Liver (tissue), 9 donors: Measurements from ENCODE around the gene DNAJC22. TPM values are rescaled to one million over a fixed set of nuclear protein-coding genes. Genes with fewer than 3 reads are reported as not detected.
A peak's percentile ranks its signal among the peaks of the same experiment; 100 is the strongest.

Experiments used
- DNase-seq: peaks from one replicate; pipeline ENCODE4 v3.0.0-alpha.2; 2017; ENCODE audit warnings: low spot score
- H3K27ac ChIP-seq, 2 donors: one replicate each; pipeline ENCODE4 v1.7.0; 2013; ENCODE audit warnings: inconsistent platforms in 2 of 2, low read length in 2 of 2, control low read depth in 1 of 2, low read depth in 1 of 2, mild to moderate bottlenecking in 1 of 2
- H3K27me3 ChIP-seq, 4 donors: one replicate each; pipeline versions ENCODE4 v1.6.1 to v1.7.0; 2013; ENCODE audit warnings: low read length in 3 of 4, inconsistent platforms in 1 of 4, mild to moderate bottlenecking in 1 of 4, moderate library complexity in 1 of 4; ENCODE audit not compliant: control insufficient read depth in 4 of 4, insufficient read depth in 4 of 4
- H3K36me3 ChIP-seq, 4 donors: one replicate each; pipeline versions ENCODE4 v1.6.1 to v1.7.0; 2013; ENCODE audit warnings: low read length in 3 of 4, mild to moderate bottlenecking in 3 of 4, low read depth in 1 of 4, moderate library complexity in 1 of 4; ENCODE audit not compliant: control insufficient read depth in 4 of 4, insufficient read depth in 3 of 4
- H3K4me1 ChIP-seq, 4 donors: one replicate each; pipeline versions ENCODE4 v1.6.1 to v1.7.0; 2013; ENCODE audit warnings: low read length in 3 of 4, mild to moderate bottlenecking in 3 of 4, moderate library complexity in 1 of 4; ENCODE audit not compliant: control insufficient read depth in 4 of 4, insufficient read depth in 4 of 4
- H3K4me3 ChIP-seq, 3 donors: one replicate each; pipeline versions ENCODE4 v1.6.1 to v1.7.0; 2013; ENCODE audit warnings: low read length in 3 of 3, control low read depth in 1 of 3, low read depth in 1 of 3, mild to moderate bottlenecking in 1 of 3
- H3K9ac ChIP-seq, 2 donors: one replicate each; pipeline ENCODE4 v1.7.0; 2013; ENCODE audit warnings: low read length in 2 of 2, mild to moderate bottlenecking in 2 of 2, moderate library complexity in 2 of 2, control low read depth in 1 of 2, low read depth in 1 of 2
- H3K9me3 ChIP-seq, 4 donors: one replicate each; pipeline versions ENCODE4 v1.6.1 to v1.7.0; 2013; ENCODE audit warnings: low read length in 3 of 4; ENCODE audit not compliant: control insufficient read depth in 4 of 4
- FOXA1 ChIP-seq: IDR thresholded peaks from 2 replicates; pipeline ENCODE4 v1.6.1; 2016; ENCODE audit warnings: antibody characterized with exemption
- FOXA2 ChIP-seq: IDR thresholded peaks from 2 replicates; pipeline ENCODE4 v1.6.1; 2016; ENCODE audit warnings: antibody characterized with exemption
- HNF4G ChIP-seq: IDR thresholded peaks from 2 replicates; pipeline ENCODE4 v1.6.1; 2016; ENCODE audit warnings: antibody characterized with exemption
- JUND ChIP-seq, 2 donors: IDR thresholded peaks; 2 replicates each; pipeline ENCODE4 v1.6.1; 2016; ENCODE audit warnings: antibody characterized with exemption in 2 of 2
- NR2F2 ChIP-seq: IDR thresholded peaks from 2 replicates; pipeline ENCODE4 v1.6.1; 2016; ENCODE audit warnings: antibody characterized with exemption
- YY1 ChIP-seq: IDR thresholded peaks from 2 replicates; pipeline ENCODE4 v1.6.1; 2016; ENCODE audit warnings: antibody characterized with exemption, mild to moderate bottlenecking
- WGBS: extraction: QIAGEN DNeasy Blood & Tissue Kit; methylation state at CpG from one replicate; pipeline ENCODE4 v1.1.7; 2013; 5-methylcytosine and 5-hydroxymethylcytosine counted together
- polyA plus RNA-seq, 2 donors: library from polyadenylated mRNA; stranded (reverse) in 1 of 2; unstranded in 1 of 2; fragments of 200-250 nt in 1 of 2; fragments of >200 nt in 1 of 2; fragmentation: Nextera tagmentation in 1 of 2; extraction: Ambion mirVana in 1 of 2; gene quantifications; one replicate each; pipeline versions ENCODE4 v1.2.1 to v1.2.3, GENCODE V29; 2013 to 2015
- total RNA-seq, 2 donors: library from RNA; depleted of rRNA; stranded (reverse); fragments of >200 nt; gene quantifications; one replicate each; pipeline ENCODE4 v1.2.3, GENCODE V29; 2014
- TF ChIP-seq, protein P1 (sequence below): fragments of 150-350 bp; IDR thresholded peaks from 2 replicates; pipeline ENCODE4 v1.5.1; 2017; ENCODE audit warnings: improper control_type of control experiment, low read depth, low read length; ENCODE audit not compliant: missing input control
- TF ChIP-seq, protein P2 (sequence below): IDR thresholded peaks from 2 replicates; pipeline ENCODE4 v1.6.1; 2016; ENCODE audit warnings: antibody characterized with exemption, mild to moderate bottlenecking
- TF ChIP-seq, protein P3 (sequence below): IDR thresholded peaks from 2 replicates; pipeline ENCODE4 v1.6.1; 2016; ENCODE audit warnings: antibody characterized with exemption
- TF ChIP-seq, protein P4 (sequence below): IDR thresholded peaks from 2 replicates; pipeline ENCODE4 v1.6.1; 2016; ENCODE audit warnings: antibody characterized with exemption
- donor health status: healthy.
- donor health status: healthy.
- donor health status: healthy.
- donor health status: healthy.
- donor health status: healthy.

The DNAJC22 gene
- total and polyA plus RNA-seq, 4 donors, result 16.6 to 49.4 (median 28.2) TPM

DNA sequence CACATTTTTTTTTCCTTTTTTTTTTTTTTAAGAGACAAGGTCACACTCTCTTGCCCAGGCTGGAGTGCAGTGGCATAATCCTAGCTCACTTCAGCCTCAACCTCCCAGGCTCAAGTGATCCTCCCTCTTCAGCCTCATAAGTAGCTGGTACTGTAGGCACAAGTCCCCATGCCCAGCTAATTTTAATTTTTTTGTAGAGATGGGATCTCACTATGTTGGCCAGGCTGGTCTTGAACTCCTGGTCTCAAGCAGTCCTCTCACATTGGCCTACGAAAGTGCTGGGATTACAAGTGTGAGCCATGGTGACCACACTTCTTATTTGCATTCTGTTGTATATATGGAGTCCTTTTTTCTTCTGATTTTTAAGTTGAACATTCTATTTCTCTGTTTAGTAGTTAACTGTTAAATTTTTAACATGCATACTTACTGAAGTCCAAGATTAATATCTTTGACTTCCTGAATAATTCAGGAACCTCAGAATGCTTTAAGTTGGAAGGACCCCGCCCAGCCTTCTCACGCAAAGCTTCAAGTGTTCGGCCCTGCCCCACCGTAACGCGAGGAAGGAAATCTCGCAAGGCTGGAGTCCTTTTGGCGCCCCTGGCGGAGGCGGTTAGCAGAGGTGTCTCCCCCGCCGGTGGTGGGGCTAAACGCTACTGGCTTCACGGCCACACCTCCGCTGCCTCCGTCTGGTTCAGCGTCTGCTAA lies 42.1 kb downstream of the DNAJC22 start:
- 81% methylated on average over 18 of the region's 18 CpGs for whole genome bisulfite sequencing
- Histone ChIP-seq H3K4me3 (no peak overlapping the region), H3K9ac (no peak overlapping the region), H3K4me1 (no peaks in the 10 kb centered on the region), H3K27me3 (no peaks in the 10 kb centered on the region), H3K9me3 (no peaks in the 10 kb centered on the region), H3K36me3 (no peaks in the 10 kb centered on the region), H3K27ac (no peak overlapping the region)
- DNase-seq, result peak; percentile 42
- TF ChIP-seq FOXA1, result no peak
- TF ChIP-seq, protein P1, sequence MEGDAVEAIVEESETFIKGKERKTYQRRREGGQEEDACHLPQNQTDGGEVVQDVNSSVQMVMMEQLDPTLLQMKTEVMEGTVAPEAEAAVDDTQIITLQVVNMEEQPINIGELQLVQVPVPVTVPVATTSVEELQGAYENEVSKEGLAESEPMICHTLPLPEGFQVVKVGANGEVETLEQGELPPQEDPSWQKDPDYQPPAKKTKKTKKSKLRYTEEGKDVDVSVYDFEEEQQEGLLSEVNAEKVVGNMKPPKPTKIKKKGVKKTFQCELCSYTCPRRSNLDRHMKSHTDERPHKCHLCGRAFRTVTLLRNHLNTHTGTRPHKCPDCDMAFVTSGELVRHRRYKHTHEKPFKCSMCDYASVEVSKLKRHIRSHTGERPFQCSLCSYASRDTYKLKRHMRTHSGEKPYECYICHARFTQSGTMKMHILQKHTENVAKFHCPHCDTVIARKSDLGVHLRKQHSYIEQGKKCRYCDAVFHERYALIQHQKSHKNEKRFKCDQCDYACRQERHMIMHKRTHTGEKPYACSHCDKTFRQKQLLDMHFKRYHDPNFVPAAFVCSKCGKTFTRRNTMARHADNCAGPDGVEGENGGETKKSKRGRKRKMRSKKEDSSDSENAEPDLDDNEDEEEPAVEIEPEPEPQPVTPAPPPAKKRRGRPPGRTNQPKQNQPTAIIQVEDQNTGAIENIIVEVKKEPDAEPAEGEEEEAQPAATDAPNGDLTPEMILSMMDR, result peak; percentile 5
- TF ChIP-seq, protein P2, sequence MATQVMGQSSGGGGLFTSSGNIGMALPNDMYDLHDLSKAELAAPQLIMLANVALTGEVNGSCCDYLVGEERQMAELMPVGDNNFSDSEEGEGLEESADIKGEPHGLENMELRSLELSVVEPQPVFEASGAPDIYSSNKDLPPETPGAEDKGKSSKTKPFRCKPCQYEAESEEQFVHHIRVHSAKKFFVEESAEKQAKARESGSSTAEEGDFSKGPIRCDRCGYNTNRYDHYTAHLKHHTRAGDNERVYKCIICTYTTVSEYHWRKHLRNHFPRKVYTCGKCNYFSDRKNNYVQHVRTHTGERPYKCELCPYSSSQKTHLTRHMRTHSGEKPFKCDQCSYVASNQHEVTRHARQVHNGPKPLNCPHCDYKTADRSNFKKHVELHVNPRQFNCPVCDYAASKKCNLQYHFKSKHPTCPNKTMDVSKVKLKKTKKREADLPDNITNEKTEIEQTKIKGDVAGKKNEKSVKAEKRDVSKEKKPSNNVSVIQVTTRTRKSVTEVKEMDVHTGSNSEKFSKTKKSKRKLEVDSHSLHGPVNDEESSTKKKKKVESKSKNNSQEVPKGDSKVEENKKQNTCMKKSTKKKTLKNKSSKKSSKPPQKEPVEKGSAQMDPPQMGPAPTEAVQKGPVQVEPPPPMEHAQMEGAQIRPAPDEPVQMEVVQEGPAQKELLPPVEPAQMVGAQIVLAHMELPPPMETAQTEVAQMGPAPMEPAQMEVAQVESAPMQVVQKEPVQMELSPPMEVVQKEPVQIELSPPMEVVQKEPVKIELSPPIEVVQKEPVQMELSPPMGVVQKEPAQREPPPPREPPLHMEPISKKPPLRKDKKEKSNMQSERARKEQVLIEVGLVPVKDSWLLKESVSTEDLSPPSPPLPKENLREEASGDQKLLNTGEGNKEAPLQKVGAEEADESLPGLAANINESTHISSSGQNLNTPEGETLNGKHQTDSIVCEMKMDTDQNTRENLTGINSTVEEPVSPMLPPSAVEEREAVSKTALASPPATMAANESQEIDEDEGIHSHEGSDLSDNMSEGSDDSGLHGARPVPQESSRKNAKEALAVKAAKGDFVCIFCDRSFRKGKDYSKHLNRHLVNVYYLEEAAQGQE, result no peak
- no peak for TF ChIP-seq YY1
- TF ChIP-seq FOXA2, result no peak

DNA sequence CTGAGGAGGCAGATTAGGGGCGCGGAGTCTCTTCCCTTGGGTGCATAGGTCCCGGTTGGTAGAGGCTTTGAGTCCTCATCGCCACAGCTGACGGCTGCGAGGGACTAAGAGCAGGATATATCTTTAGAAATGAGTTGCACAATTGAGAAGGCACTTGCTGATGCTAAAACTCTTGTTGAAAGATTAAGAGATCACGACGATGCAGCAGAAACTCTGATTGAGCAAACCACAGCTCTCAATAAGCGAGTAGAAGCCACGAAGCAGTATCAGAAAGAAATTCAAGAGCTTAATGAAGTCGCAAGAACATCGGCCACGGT lies 42.7 kb downstream of the DNAJC22 start:
- no peak overlapping the region for H3K9ac ChIP-seq
- H3K4me3 ChIP-seq, result no peak overlapping the region
- DNase-seq, result no peak

More for the DNA sequence above, 42.7 kb downstream of the DNAJC22 start:
- Histone ChIP-seq H3K4me1 (no peaks in the 10 kb centered on the region), H3K27me3 (no peaks in the 10 kb centered on the region), H3K9me3 (no peaks in the 10 kb centered on the region), H3K27ac (no peak overlapping the region), H3K36me3 (no peaks in the 10 kb centered on the region)
- TF ChIP-seq, protein P3, sequence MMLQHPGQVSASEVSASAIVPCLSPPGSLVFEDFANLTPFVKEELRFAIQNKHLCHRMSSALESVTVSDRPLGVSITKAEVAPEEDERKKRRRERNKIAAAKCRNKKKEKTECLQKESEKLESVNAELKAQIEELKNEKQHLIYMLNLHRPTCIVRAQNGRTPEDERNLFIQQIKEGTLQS, result no peak
- TF ChIP-seq, protein P1, result no peak
- TF ChIP-seq NR2F2 (no peak), YY1 (no peak), JUND (IDR thresholded peaks at IDR 0.05) (no peak), HNF4G (no peak)
- TF ChIP-seq, protein P4, sequence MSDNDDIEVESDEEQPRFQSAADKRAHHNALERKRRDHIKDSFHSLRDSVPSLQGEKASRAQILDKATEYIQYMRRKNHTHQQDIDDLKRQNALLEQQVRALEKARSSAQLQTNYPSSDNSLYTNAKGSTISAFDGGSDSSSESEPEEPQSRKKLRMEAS, result no peak
- WGBS, result 91% methylated on average over 13 of the region's 13 CpGs
